Measurements from ENCODE around the gene PTGES2. TPM values are rescaled to one million over a fixed set of nuclear protein-coding genes. Genes with fewer than 3 reads are reported as not detected.
A peak's percentile ranks its signal among the peaks of the same experiment; 100 is the strongest.

Gene PTGES2
- total and polyA plus RNA-seq, 9 of the 15 experiments (the other 6 are each of a cell fraction or from before 2014, with no cell fraction given): 2.4 to 196 (median 90.1) TPM

DNA sequence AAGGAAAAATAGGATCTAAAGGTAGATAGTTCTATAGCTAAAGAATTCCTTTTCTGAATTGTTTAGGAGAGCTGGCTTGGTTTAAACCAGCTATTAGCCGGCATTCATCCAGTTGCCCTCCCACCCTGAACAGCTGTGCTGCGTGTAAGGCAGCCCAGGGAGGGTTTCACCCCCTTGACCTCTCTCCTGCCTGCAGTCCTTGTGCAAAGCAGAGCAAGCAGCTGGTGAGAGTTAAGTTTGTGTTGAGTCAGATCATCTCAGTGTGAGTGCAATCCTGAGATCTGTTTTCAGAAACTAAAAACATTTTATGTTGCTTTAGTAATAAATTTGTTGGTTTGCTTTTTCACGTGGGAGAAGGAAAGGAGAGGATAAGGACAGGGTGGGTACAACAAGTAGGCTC is 46.5 kb downstream of the PTGES2 start (continued):
- TF ChIP-seq AFF1 (IDR thresholded peaks at IDR 0.05; ENCODE audit: low read depth in 1 of 2, partially characterized antibody in 2 of 2) (no peak), MTA2 (IDR thresholded peaks at IDR 0.05; ENCODE audit: low read depth) (no peak), BCOR (IDR thresholded peaks at IDR 0.05) (no peak), DDX20 (tag; IDR thresholded peaks at IDR 0.05; ENCODE audit: low read depth) (no peak), ELF2 (CRISPR knock-in tag; IDR thresholded peaks at IDR 0.05) (no peak), FOXJ2 (tag; IDR thresholded peaks at IDR 0.05) (no peak), ZBTB5 (IDR thresholded peaks at IDR 0.05) (no peak), TEAD4 (IDR thresholded peaks at IDR 0.05; ENCODE audit: low read length) (peak; percentile 42; the same call in 1 of the 2 replicates), TEAD4 (CRISPR knock-in tag; IDR thresholded peaks at IDR 0.05; ENCODE audit: borderline replicate concordance) (no peak), ZNF263 (CRISPR knock-in tag; IDR thresholded peaks at IDR 0.05; ENCODE audit: borderline replicate concordance) (no peak), PHF21A (IDR thresholded peaks at IDR 0.05; ENCODE audit: borderline replicate concordance, low read depth) (no peak)
- TF ChIP-seq, protein P1, sequence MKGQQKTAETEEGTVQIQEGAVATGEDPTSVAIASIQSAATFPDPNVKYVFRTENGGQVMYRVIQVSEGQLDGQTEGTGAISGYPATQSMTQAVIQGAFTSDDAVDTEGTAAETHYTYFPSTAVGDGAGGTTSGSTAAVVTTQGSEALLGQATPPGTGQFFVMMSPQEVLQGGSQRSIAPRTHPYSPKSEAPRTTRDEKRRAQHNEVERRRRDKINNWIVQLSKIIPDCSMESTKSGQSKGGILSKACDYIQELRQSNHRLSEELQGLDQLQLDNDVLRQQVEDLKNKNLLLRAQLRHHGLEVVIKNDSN (CRISPR knock-in tag; IDR thresholded peaks at IDR 0.05): no peak
- TF ChIP-seq, protein P2, sequence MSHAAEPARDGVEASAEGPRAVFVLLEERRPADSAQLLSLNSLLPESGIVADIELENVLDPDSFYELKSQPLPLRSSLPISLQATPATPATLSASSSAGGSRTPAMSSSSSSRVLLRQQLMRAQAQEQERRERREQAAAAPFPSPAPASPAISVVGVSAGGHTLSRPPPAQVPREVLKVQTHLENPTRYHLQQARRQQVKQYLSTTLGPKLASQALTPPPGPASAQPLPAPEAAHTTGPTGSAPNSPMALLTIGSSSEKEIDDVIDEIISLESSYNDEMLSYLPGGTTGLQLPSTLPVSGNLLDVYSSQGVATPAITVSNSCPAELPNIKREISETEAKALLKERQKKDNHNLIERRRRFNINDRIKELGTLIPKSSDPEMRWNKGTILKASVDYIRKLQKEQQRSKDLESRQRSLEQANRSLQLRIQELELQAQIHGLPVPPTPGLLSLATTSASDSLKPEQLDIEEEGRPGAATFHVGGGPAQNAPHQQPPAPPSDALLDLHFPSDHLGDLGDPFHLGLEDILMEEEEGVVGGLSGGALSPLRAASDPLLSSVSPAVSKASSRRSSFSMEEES (CRISPR knock-in tag; IDR thresholded peaks at IDR 0.05): no peak
- TF ChIP-seq, protein P3, sequence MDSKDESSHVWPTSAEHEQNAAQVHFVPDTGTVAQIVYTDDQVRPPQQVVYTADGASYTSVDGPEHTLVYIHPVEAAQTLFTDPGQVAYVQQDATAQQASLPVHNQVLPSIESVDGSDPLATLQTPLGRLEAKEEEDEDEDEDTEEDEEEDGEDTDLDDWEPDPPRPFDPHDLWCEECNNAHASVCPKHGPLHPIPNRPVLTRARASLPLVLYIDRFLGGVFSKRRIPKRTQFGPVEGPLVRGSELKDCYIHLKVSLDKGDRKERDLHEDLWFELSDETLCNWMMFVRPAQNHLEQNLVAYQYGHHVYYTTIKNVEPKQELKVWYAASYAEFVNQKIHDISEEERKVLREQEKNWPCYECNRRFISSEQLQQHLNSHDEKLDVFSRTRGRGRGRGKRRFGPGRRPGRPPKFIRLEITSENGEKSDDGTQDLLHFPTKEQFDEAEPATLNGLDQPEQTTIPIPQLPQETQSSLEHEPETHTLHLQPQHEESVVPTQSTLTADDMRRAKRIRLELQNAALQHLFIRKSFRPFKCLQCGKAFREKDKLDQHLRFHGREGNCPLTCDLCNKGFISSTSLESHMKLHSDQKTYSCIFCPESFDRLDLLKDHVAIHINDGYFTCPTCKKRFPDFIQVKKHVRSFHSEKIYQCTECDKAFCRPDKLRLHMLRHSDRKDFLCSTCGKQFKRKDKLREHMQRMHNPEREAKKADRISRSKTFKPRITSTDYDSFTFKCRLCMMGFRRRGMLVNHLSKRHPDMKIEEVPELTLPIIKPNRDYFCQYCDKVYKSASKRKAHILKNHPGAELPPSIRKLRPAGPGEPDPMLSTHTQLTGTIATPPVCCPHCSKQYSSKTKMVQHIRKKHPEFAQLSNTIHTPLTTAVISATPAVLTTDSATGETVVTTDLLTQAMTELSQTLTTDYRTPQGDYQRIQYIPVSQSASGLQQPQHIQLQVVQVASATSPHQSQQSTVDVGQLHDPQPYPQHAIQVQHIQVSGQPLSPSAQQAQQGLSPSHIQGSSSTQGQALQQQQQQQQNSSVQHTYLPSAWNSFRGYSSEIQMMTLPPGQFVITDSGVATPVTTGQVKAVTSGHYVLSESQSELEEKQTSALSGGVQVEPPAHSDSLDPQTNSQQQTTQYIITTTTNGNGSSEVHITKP (IDR thresholded peaks at IDR 0.05; ENCODE audit: partially characterized antibody): no peak
